Mammary epithelial cell (primary cell): ENCODE data around the gene WIZ.

Experiments used
- CTCF ChIP-seq, 2 donors: IDR thresholded peaks in 1 of 2; conservative IDR thresholded peaks in 1 of 2; 2 replicates each; pipeline ENCODE4 v1.5.1; 2011 to 2012; ENCODE audit warnings: inconsistent platforms in 2 of 2, low read length in 2 of 2, mild to moderate bottlenecking in 2 of 2, control low read depth in 1 of 2, low read depth in 1 of 2; ENCODE audit not compliant: insufficient read depth in 1 of 2; ENCODE audit errors: extremely low read depth in 1 of 2
- EZH2 ChIP-seq: IDR thresholded peaks from 2 replicates; pipeline ENCODE4 v1.6.1; 2012; ENCODE audit warnings: low read length, inconsistent platforms, borderline replicate concordance

- TF ChIP-seq CTCF (conservative IDR thresholded peaks at IDR 0.05 in 1 of 2, IDR thresholded peaks at IDR 0.05 in 1 of 2; ENCODE audit: extremely low read depth in 1 of 2, insufficient read depth in 1 of 2, low read depth in 1 of 2, low read length in 2 of 2) (no peak), EZH2 (no peak)
Observed at GRCh38 chr19:15475611-15476010, 25.9 kb upstream of the WIZ start.
